ENCODE measurements around the gene MPRIP. TPM values are rescaled to one million over a fixed set of nuclear protein-coding genes. Genes with fewer than 3 reads are reported as not detected.
A peak's percentile ranks its signal among the peaks of the same experiment; 100 is the strongest.

Gene MPRIP
- total RNA-seq, 1 experiment from 2014 or later: 258 TPM

DNA sequence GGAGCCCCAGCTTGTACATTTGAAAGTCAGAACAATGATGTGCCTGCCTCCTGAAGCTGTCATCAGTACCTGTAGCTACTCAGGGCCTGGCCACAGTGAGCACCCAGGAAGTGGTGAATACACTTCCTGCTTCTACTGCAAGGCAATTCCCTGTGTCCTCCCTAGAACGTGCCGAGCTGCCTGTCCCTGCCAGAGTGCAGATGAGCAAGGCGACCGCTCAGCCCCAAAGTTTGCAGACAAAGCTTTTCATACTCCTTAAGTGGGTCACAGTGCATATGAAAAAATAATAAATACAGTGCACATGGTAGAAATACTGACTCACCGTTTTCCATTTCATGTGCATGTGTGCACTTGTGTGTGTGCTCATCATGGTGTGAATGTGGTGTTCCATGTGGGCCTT, 77.3 kb downstream of the MPRIP start:
- H3K4me2 ChIP-seq (ENCODE audit: low read length): no peak overlapping the region
- CTCF ChIA-PET: no interaction called here
- BruUV-seq (replicated peaks): no TSS peak
- intact Hi-C loops (cut with micrococcal nuclease): no loop called here
- TF ChIP-seq ZFX (IDR thresholded peaks at IDR 0.05) (no peak), ELF1 (IDR thresholded peaks at IDR 0.05; ENCODE audit: borderline replicate concordance, low read depth) (no peak), EGR1 (IDR thresholded peaks at IDR 0.05; ENCODE audit: low read depth) (no peak), SP1 (IDR thresholded peaks at IDR 0.05; ENCODE audit: low read depth) (no peak), JUND (IDR thresholded peaks at IDR 0.05) (no peak), CBX3 (IDR thresholded peaks at IDR 0.05; ENCODE audit: low read depth) (no peak), POLR2A (IDR thresholded peaks at IDR 0.05; ENCODE audit: borderline replicate concordance, extremely low read depth, insufficient read depth, insufficient read length) (no peak), YY1 (IDR thresholded peaks at IDR 0.05; ENCODE audit: extremely low read depth, insufficient replicate concordance, low read depth, low read length) (no peak)
- TF ChIP-seq, protein P1, sequence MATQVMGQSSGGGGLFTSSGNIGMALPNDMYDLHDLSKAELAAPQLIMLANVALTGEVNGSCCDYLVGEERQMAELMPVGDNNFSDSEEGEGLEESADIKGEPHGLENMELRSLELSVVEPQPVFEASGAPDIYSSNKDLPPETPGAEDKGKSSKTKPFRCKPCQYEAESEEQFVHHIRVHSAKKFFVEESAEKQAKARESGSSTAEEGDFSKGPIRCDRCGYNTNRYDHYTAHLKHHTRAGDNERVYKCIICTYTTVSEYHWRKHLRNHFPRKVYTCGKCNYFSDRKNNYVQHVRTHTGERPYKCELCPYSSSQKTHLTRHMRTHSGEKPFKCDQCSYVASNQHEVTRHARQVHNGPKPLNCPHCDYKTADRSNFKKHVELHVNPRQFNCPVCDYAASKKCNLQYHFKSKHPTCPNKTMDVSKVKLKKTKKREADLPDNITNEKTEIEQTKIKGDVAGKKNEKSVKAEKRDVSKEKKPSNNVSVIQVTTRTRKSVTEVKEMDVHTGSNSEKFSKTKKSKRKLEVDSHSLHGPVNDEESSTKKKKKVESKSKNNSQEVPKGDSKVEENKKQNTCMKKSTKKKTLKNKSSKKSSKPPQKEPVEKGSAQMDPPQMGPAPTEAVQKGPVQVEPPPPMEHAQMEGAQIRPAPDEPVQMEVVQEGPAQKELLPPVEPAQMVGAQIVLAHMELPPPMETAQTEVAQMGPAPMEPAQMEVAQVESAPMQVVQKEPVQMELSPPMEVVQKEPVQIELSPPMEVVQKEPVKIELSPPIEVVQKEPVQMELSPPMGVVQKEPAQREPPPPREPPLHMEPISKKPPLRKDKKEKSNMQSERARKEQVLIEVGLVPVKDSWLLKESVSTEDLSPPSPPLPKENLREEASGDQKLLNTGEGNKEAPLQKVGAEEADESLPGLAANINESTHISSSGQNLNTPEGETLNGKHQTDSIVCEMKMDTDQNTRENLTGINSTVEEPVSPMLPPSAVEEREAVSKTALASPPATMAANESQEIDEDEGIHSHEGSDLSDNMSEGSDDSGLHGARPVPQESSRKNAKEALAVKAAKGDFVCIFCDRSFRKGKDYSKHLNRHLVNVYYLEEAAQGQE (IDR thresholded peaks at IDR 0.05; ENCODE audit: low read depth): no peak
- TF ChIP-seq, protein P2, sequence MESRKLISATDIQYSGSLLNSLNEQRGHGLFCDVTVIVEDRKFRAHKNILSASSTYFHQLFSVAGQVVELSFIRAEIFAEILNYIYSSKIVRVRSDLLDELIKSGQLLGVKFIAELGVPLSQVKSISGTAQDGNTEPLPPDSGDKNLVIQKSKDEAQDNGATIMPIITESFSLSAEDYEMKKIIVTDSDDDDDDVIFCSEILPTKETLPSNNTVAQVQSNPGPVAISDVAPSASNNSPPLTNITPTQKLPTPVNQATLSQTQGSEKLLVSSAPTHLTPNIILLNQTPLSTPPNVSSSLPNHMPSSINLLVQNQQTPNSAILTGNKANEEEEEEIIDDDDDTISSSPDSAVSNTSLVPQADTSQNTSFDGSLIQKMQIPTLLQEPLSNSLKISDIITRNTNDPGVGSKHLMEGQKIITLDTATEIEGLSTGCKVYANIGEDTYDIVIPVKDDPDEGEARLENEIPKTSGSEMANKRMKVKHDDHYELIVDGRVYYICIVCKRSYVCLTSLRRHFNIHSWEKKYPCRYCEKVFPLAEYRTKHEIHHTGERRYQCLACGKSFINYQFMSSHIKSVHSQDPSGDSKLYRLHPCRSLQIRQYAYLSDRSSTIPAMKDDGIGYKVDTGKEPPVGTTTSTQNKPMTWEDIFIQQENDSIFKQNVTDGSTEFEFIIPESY (IDR thresholded peaks at IDR 0.05; ENCODE audit: extremely low read depth, insufficient replicate concordance, low read length): no peak
- TF ChIP-seq, protein P3, sequence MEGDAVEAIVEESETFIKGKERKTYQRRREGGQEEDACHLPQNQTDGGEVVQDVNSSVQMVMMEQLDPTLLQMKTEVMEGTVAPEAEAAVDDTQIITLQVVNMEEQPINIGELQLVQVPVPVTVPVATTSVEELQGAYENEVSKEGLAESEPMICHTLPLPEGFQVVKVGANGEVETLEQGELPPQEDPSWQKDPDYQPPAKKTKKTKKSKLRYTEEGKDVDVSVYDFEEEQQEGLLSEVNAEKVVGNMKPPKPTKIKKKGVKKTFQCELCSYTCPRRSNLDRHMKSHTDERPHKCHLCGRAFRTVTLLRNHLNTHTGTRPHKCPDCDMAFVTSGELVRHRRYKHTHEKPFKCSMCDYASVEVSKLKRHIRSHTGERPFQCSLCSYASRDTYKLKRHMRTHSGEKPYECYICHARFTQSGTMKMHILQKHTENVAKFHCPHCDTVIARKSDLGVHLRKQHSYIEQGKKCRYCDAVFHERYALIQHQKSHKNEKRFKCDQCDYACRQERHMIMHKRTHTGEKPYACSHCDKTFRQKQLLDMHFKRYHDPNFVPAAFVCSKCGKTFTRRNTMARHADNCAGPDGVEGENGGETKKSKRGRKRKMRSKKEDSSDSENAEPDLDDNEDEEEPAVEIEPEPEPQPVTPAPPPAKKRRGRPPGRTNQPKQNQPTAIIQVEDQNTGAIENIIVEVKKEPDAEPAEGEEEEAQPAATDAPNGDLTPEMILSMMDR (IDR thresholded peaks at IDR 0.05 in 2 of 3, conservative IDR thresholded peaks at IDR 0.05 in 1 of 3; ENCODE audit: borderline replicate concordance in 1 of 3, insufficient read depth in 1 of 3, low read depth in 2 of 3, low read length in 2 of 3): no peak
- peaks cover 3% of the 10 kb centered on the region; the same call in 1 of the 2 replicates for H4K20me1 ChIP-seq (ENCODE audit: insufficient read depth)
- no peak for DNase-seq (ENCODE audit: low read depth, low spot score)
- no peak overlapping the region for H2AFZ ChIP-seq (ENCODE audit: low read depth, low read length, poor library complexity, severe bottlenecking)
- ATAC-seq: no peak
- H3K9ac ChIP-seq (ENCODE audit: low read length): no peak overlapping the region
- peak overlapping the region; percentile 14; the same call in 1 of the 2 replicates for H3K27ac ChIP-seq (ENCODE audit: low read depth, low read length)
- H3K4me3 ChIP-seq (replicated peaks in 1 of 2; ENCODE audit: low read depth in 1 of 2, low read length in 2 of 2): no peak overlapping the region
- H3K9me3 ChIP-seq (ENCODE audit: control insufficient read depth in 1 of 2, insufficient read depth in 1 of 2, low read depth in 1 of 2, low read length in 2 of 2): no peaks in the 10 kb centered on the region
- RAD21 ChIA-PET (ENCODE audit: low non-redundant PET in 1 of 2, low total read pairs in 2 of 2, uncharacterized antibody in 2 of 2, unreplicated experiment in 2 of 2): no interaction called here
- POLR2A ChIA-PET: interaction anchor here (0.6 kb wide), 1 partner anchor 129 kb away, joined by 4 read pairs; no protein-coding TSS in a partner anchor
- no peaks in the 10 kb centered on the region; a peak in 1 of 4 replicates for H3K36me3 ChIP-seq (ENCODE audit: control insufficient read depth in 1 of 2, insufficient read depth in 2 of 2, low read length in 2 of 2)
- H3K79me2 ChIP-seq (ENCODE audit: insufficient read depth, low read length): peaks cover 94% of the 10 kb centered on the region
- no peaks in the 10 kb centered on the region for H3K27me3 ChIP-seq (ENCODE audit: insufficient read depth, low read length)
- no peaks in the 10 kb centered on the region for H3K9me2 ChIP-seq (ENCODE audit: insufficient read depth)
- H3K4me1 ChIP-seq (ENCODE audit: control insufficient read depth in 1 of 2, insufficient read depth in 2 of 2, low read length in 2 of 2): peaks cover 0 to 16% of the 10 kb centered on the region in 2 experiments; a peak in 1 of 4 replicates
